Measurements from ENCODE around the gene ADAMTS1.

GRCh38 chr21:26840912-26841311, 4.3 kb downstream of the ADAMTS1 start:
- TF ChIP-seq POLR2A (IDR thresholded peaks at IDR 0.05) (no peak), CTCF (IDR thresholded peaks at IDR 0.05 in 4 of 5, conservative IDR thresholded peaks at IDR 0.05 in 1 of 5) (no peak)
